Mucosa of stomach (tissue), 1 donor: ENCODE results near the gene EIF2B2.
"Not testable (repeated sequence)": the region's sequence is repeated elsewhere in the genome, so short reads cannot be mapped to it uniquely, and the experiment has no call there.

Experiments used
- H3K27me3 ChIP-seq: one replicate; pipeline ENCODE4 v1.7.0; 2013; ENCODE audit warnings: mild to moderate bottlenecking, low read length; ENCODE audit not compliant: control insufficient read depth, insufficient read depth
- H3K36me3 ChIP-seq: one replicate; pipeline ENCODE4 v1.7.0; 2013; ENCODE audit warnings: low read length; ENCODE audit not compliant: control insufficient read depth, insufficient read depth
- H3K4me1 ChIP-seq: one replicate; pipeline ENCODE4 v1.7.0; 2013; ENCODE audit warnings: mild to moderate bottlenecking, low read length; ENCODE audit not compliant: control insufficient read depth, insufficient read depth
- H3K4me3 ChIP-seq: one replicate; pipeline ENCODE4 v1.7.0; 2013; ENCODE audit warnings: low read length
- H3K9ac ChIP-seq: one replicate; pipeline ENCODE4 v1.7.0; 2013; ENCODE audit warnings: mild to moderate bottlenecking, low read length, moderate library complexity
- H3K9me3 ChIP-seq: one replicate; pipeline ENCODE4 v1.7.0; 2013; ENCODE audit warnings: mild to moderate bottlenecking, low read length, moderate library complexity; ENCODE audit not compliant: control insufficient read depth
- donor health status: Pancreatic carcinoma.

EIF2B2 gene

GRCh38 chr14:74983343-74983742 is 19.4 kb upstream of the EIF2B2 start:
- Histone ChIP-seq H3K9me3 (no peaks in the 10 kb centered on the region), H3K27me3 (no peaks in the 10 kb centered on the region), H3K9ac (no peak overlapping the region), H3K4me1 (peaks cover 4% of the 10 kb centered on the region), H3K36me3 (no peaks in the 10 kb centered on the region), H3K4me3 (no peak overlapping the region)

DNA sequence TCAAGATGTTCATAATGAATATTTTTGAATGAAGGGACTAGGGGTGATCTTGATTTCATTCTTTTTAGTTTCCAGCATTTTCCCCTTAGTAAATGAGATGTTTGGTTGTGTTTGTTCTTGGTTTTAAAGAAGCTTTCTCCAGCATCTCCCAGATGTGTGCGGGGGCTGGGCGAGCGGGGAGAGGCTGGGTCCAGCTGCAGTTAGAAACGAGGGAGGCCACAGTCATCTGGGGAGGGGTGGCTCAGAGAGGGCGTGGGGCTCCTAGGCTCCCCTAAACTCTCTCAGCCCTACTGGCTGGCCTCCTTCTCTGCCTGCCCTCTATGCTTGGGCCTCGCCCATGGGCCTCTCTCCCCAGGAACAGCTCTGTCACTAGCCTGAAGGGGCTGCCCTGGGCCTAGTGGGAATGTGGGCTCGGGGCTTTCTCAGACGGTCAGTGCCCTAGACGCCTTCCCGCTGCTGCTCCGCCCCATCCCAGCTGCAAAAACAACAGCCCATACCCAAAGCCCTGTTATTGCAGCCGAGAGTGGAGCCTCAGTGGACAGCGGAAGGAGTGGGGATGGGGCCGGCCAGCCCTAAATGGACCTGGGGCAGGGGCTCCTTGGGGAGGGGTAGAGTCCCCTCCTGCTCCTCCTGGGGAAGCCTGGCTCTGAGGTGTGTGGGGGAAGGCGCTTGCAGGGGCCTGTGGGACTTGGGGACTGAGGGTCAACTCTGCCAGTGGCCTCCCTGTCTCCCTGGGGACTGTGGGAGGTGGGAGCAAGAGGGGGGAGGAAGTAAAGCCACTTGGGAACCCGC is 18.3 kb upstream of the EIF2B2 start:
- Histone ChIP-seq H3K9me3 (no peaks in the 10 kb centered on the region), H3K36me3 (no peaks in the 10 kb centered on the region), H3K4me3 (no peak overlapping the region), H3K27me3 (no peaks in the 10 kb centered on the region), H3K4me1 (peaks cover 4% of the 10 kb centered on the region), H3K9ac (no peak overlapping the region)

DNA sequence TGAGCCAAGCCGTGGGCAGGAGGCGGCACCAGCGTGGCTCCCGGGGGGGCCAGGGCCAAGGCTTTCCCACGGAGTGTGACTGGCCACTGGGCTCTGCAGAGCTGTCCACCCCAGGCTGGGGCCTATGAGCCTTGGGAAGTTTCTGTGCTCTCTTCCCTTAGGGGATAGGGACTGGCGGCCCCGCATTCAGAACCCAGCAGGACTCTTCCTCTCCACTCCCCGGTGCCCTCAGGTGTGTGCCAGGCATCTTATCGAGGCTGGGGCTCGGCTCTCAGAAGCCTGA is 17.8 kb upstream of the EIF2B2 start:
- H3K9me3 ChIP-seq: no peaks in the 10 kb centered on the region
- no peak overlapping the region for H3K4me3 ChIP-seq
- H3K27me3 ChIP-seq: no peaks in the 10 kb centered on the region
- no peak overlapping the region for H3K9ac ChIP-seq
- H3K4me1 ChIP-seq: peaks cover 4% of the 10 kb centered on the region
- H3K36me3 ChIP-seq: no peaks in the 10 kb centered on the region

GRCh38 chr14:74985806-74986205 is 16.9 kb upstream of the EIF2B2 start:
- Histone ChIP-seq H3K4me3 (no peak overlapping the region), H3K27me3 (no peaks in the 10 kb centered on the region), H3K9ac (no peak overlapping the region), H3K36me3 (no peaks in the 10 kb centered on the region), H3K9me3 (no peaks in the 10 kb centered on the region), H3K4me1 (peaks cover 4% of the 10 kb centered on the region)

GRCh38 chr14:74988131-74988530 is 14.6 kb upstream of the EIF2B2 start:
- Histone ChIP-seq H3K4me1 (no peaks in the 10 kb centered on the region), H3K9me3 (no peaks in the 10 kb centered on the region), H3K36me3 (no peaks in the 10 kb centered on the region), H3K4me3 (no peak overlapping the region), H3K27me3 (no peaks in the 10 kb centered on the region), H3K9ac (no peak overlapping the region)

GRCh38 chr14:74988993-74989392 is 13.7 kb upstream of the EIF2B2 start:
- no peak overlapping the region for H3K9ac ChIP-seq
- no peaks in the 10 kb centered on the region for H3K4me1 ChIP-seq
- no peaks in the 10 kb centered on the region for H3K36me3 ChIP-seq
- no peak overlapping the region for H3K4me3 ChIP-seq
- H3K9me3 ChIP-seq: no peaks in the 10 kb centered on the region
- H3K27me3 ChIP-seq: no peaks in the 10 kb centered on the region

- H3K9ac ChIP-seq, H3K4me3 ChIP-seq, H3K9me3 ChIP-seq, H3K27me3 ChIP-seq, H3K4me1 ChIP-seq, H3K36me3 ChIP-seq: not testable (repeated sequence)
Observed at GRCh38 chr14:74994182-74994581, 8.5 kb upstream of the EIF2B2 start.

- H3K36me3 ChIP-seq, H3K4me1 ChIP-seq, H3K9ac ChIP-seq, H3K9me3 ChIP-seq, H3K27me3 ChIP-seq, H3K4me3 ChIP-seq: not testable (repeated sequence)
Observed at GRCh38 chr14:74995781-74996180, 6.9 kb upstream of the EIF2B2 start.

- Histone ChIP-seq H3K4me1 (peaks cover 18% of the 10 kb centered on the region), H3K36me3 (no peaks in the 10 kb centered on the region), H3K9me3 (no peaks in the 10 kb centered on the region), H3K9ac (no peak overlapping the region), H3K4me3 (no peak overlapping the region), H3K27me3 (no peaks in the 10 kb centered on the region)
Observed at GRCh38 chr14:75001261-75001660, 1.5 kb upstream of the EIF2B2 start.

DNA sequence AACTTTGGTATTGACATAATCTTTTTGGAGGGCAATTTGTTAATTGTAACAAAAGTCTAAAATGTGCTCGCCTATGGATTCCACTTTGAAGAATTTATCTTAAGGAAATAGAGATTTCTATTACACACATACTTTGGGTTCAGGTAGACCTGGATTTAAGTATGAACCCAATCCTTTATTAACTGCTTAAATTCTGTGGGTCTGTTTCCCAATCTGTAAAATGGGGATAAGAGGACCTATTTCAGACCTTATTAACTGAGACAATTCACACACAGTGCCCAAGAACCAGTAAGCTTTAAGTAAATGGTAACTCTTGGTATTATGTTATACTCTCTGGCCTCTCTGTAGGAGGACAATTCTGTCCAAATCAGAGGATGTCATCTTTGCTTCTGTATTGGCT is 822 bp upstream of the EIF2B2 start:
- H3K9me3 ChIP-seq: no peaks in the 10 kb centered on the region
- peak overlapping the region; percentile 62 for H3K4me3 ChIP-seq

DNA sequence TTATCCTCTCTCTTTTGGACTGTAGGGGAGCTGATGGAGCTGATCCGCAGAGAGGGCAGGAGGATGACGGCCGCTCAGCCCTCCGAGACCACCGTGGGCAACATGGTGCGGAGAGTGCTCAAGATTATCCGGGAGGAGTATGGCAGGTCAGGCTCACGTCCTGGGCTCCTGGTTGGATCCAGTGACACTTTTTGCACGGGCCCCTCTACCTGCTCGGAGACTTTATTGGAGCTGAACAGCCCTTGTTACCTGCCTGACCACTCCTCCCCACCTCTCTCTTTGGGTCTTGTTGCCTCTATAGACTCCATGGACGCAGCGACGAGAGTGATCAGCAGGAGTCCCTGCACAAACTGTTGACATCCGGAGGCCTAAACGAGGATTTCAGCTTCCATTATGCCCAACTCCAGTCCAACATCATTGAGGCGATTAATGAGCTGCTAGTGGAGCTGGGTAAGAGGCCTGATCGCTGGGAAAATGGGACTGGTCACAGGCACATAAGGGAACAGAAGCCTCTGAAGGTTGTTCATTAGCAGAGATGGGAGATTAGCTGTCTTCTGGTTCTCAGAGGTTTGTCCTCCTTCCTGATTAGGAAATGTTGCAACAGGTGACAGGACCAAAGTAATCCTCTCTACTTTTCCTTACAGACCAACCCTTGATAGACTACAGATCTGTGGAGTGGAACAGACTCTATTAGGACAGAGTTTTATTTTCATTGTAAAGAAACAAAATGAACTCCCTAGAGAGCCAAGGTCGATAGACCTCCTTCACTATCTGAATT is 718 bp downstream of the EIF2B2 start:
- Histone ChIP-seq H3K36me3 (peaks cover 8% of the 10 kb centered on the region), H3K9me3 (no peaks in the 10 kb centered on the region), H3K4me1 (peaks cover 18% of the 10 kb centered on the region), H3K9ac (peak overlapping the region; percentile 83), H3K27me3 (no peaks in the 10 kb centered on the region), H3K4me3 (peak overlapping the region; percentile 62)

More for the DNA sequence above, 822 bp upstream of the EIF2B2 start:
- Histone ChIP-seq H3K9ac (peak overlapping the region; percentile 83), H3K4me1 (peaks cover 18% of the 10 kb centered on the region), H3K27me3 (no peaks in the 10 kb centered on the region), H3K36me3 (no peaks in the 10 kb centered on the region)

GRCh38 chr14:75005357-75005756 is 2.6 kb downstream of the EIF2B2 start:
- no peak overlapping the region for H3K4me3 ChIP-seq
- no peaks in the 10 kb centered on the region for H3K27me3 ChIP-seq
- no peak overlapping the region for H3K9ac ChIP-seq
- H3K9me3 ChIP-seq: no peaks in the 10 kb centered on the region
- peaks cover 18% of the 10 kb centered on the region for H3K4me1 ChIP-seq
- H3K36me3 ChIP-seq: peaks cover 8% of the 10 kb centered on the region
